OCI-M2 (cell line): ENCODE measurements around the gene PTPRR.

ENCODE experiments used
- DNase-seq: peaks from one replicate; lab custom pipeline; 2025; ENCODE audit not compliant: unreplicated experiment; lab: John Stamatoyannopoulos, UW

The PTPRR gene

GRCh38 chr12:70798016-70798783, 122.3 kb downstream of the PTPRR start:
- DNase-seq: no peak

- no peak for DNase-seq
These were observed 123.5 kb downstream of the PTPRR start for GRCh38 chr12:70796989-70797388.

- DNase-seq: no peak
These were observed 124.9 kb downstream of the PTPRR start for GRCh38 chr12:70795608-70796007.

- no peak for DNase-seq
These were observed 126.4 kb downstream of the PTPRR start for GRCh38 chr12:70794131-70794530.

GRCh38 chr12:70788774-70789173, 131.8 kb downstream of the PTPRR start:
- no peak for DNase-seq

- DNase-seq: no peak
These were observed 132.9 kb downstream of the PTPRR start for GRCh38 chr12:70787612-70788011.

- DNase-seq: no peak
These were observed 134.6 kb downstream of the PTPRR start for GRCh38 chr12:70785896-70786295.

- DNase-seq: no peak
These were observed 136.4 kb downstream of the PTPRR start for GRCh38 chr12:70784042-70784668.

GRCh38 chr12:70783455-70783854, 137.1 kb downstream of the PTPRR start:
- no peak for DNase-seq

GRCh38 chr12:70779250-70779649, 141.3 kb downstream of the PTPRR start:
- no peak for DNase-seq

GRCh38 chr12:70774055-70774454, 146.5 kb downstream of the PTPRR start:
- DNase-seq: no peak

- no peak for DNase-seq
These were observed 147.7 kb downstream of the PTPRR start for GRCh38 chr12:70772836-70773235.

- no peak for DNase-seq
These were observed 149.0 kb downstream of the PTPRR start for GRCh38 chr12:70771581-70771980.

- no peak for DNase-seq
These were observed 156.9 kb downstream of the PTPRR start for GRCh38 chr12:70763666-70764065.

GRCh38 chr12:70762000-70762399, 158.5 kb downstream of the PTPRR start:
- no peak for DNase-seq

- no peak for DNase-seq
These were observed 161.2 kb downstream of the PTPRR start for GRCh38 chr12:70759161-70759918.

GRCh38 chr12:70758494-70758845, 162.1 kb downstream of the PTPRR start:
- no peak for DNase-seq

- DNase-seq: no peak
These were observed 162.6 kb downstream of the PTPRR start for GRCh38 chr12:70757830-70758493.

- no peak for DNase-seq
These were observed 163.7 kb downstream of the PTPRR start for GRCh38 chr12:70756791-70757190.

- no peak for DNase-seq
These were observed 164.4 kb downstream of the PTPRR start for GRCh38 chr12:70756118-70756517.

GRCh38 chr12:70754330-70754741, 166.2 kb downstream of the PTPRR start:
- DNase-seq: no peak

GRCh38 chr12:70752327-70752726, 168.2 kb downstream of the PTPRR start:
- DNase-seq: no peak
